Mesenchymal stem cell (in vitro differentiated cells and primary cell): ENCODE data around the gene TLN1.

ENCODE experiments used
- DNase-seq: peaks from one replicate; pipeline ENCODE4 v3.0.0-alpha.2; 2013
- H2AFZ ChIP-seq: one replicate; pipeline ENCODE4 v1.6.1; 2013; ENCODE audit warnings: low read depth, mild to moderate bottlenecking, control low read depth, inconsistent platforms, low read length, moderate library complexity
- H2AK5ac ChIP-seq: 2 replicates; pipeline ENCODE4 v1.6.1; 2013; ENCODE audit warnings: low read length, moderate library complexity, mild to moderate bottlenecking, inconsistent platforms; ENCODE audit not compliant: severe bottlenecking
- H2BK120ac ChIP-seq: one replicate; pipeline ENCODE4 v1.6.1; 2013; ENCODE audit warnings: low read depth, mild to moderate bottlenecking, inconsistent platforms, low read length, moderate library complexity
- H2BK12ac ChIP-seq, 2 experiments: one replicate each; pipeline ENCODE4 v1.6.1; 2013; ENCODE audit warnings: inconsistent platforms in 2 of 2, low read length in 2 of 2, mild to moderate bottlenecking in 2 of 2, moderate library complexity in 2 of 2, control low read depth in 1 of 2
- H2BK15ac ChIP-seq: one replicate; pipeline ENCODE4 v1.6.1; 2013; ENCODE audit warnings: mild to moderate bottlenecking, low read depth, inconsistent platforms; ENCODE audit not compliant: poor library complexity, severe bottlenecking
- H2BK5ac ChIP-seq: 2 replicates; pipeline ENCODE4 v1.6.1; 2013; ENCODE audit warnings: low read depth, mild to moderate bottlenecking, low read length, control low read depth, inconsistent platforms; ENCODE audit not compliant: poor library complexity, severe bottlenecking
- H3K14ac ChIP-seq, 2 experiments: one replicate each; pipeline ENCODE4 v1.6.1; 2013; ENCODE audit warnings: inconsistent platforms in 2 of 2, low read length in 2 of 2, control low read depth in 1 of 2, mild to moderate bottlenecking in 1 of 2, moderate library complexity in 1 of 2
- H3K18ac ChIP-seq, 2 experiments: one replicate each; pipeline ENCODE4 v1.6.1; 2013; ENCODE audit warnings: inconsistent platforms in 2 of 2, low read length in 2 of 2, control low read depth in 1 of 2, low read depth in 1 of 2, mild to moderate bottlenecking in 1 of 2
- H3K23ac ChIP-seq, 2 experiments: one replicate each; pipeline ENCODE4 v1.6.1; 2013; ENCODE audit warnings: inconsistent platforms in 2 of 2, low read length in 2 of 2, mild to moderate bottlenecking in 2 of 2, moderate library complexity in 2 of 2, control low read depth in 1 of 2
- H3K27ac ChIP-seq: 2 replicates; pipeline ENCODE4 v1.5.1; 2013; ENCODE audit warnings: mild to moderate bottlenecking, moderate library complexity, low read length, control low read depth, inconsistent platforms; ENCODE audit not compliant: poor library complexity, severe bottlenecking
- H3K27me3 ChIP-seq, 2 experiments: 2 replicates each; pipeline versions ENCODE4 v1.6.1 to v1.7.0; 2013; ENCODE audit warnings: low read length in 2 of 2, mild to moderate bottlenecking in 2 of 2, moderate library complexity in 2 of 2, control low read depth in 1 of 2, inconsistent platforms in 1 of 2; ENCODE audit not compliant: control insufficient read depth in 1 of 2, insufficient read depth in 1 of 2
- H3K36me3 ChIP-seq, 2 experiments: 2 replicates each; pipeline versions ENCODE4 v1.6.1 to v1.7.0; 2013; ENCODE audit warnings: low read length in 2 of 2, control low read depth in 1 of 2, inconsistent platforms in 1 of 2, low read depth in 1 of 2, mild to moderate bottlenecking in 1 of 2; ENCODE audit not compliant: insufficient read depth in 2 of 2, control insufficient read depth in 1 of 2
- H3K4ac ChIP-seq, 2 experiments: one replicate each; pipeline ENCODE4 v1.6.1; 2013; ENCODE audit warnings: inconsistent platforms in 2 of 2, low read length in 2 of 2, mild to moderate bottlenecking in 2 of 2, moderate library complexity in 2 of 2, control low read depth in 1 of 2, low read depth in 1 of 2
- H3K4me1 ChIP-seq: 2 replicates; pipeline ENCODE4 v1.6.1; 2013; ENCODE audit warnings: low read depth, low read length, control low read depth; ENCODE audit not compliant: control insufficient read depth, insufficient read depth
- H3K4me2 ChIP-seq: 2 replicates; pipeline ENCODE4 v1.6.1; 2013; ENCODE audit warnings: low read length, mild to moderate bottlenecking, inconsistent platforms; ENCODE audit not compliant: poor library complexity, severe bottlenecking
- H3K4me3 ChIP-seq, 2 experiments: 2 replicates each; pipeline versions ENCODE4 v1.5.1 to v1.7.0; 2013; ENCODE audit warnings: low read length in 2 of 2, mild to moderate bottlenecking in 2 of 2, control low read depth in 1 of 2, low read depth in 1 of 2; ENCODE audit not compliant: insufficient read depth in 1 of 2
- H3K79me1 ChIP-seq: replicated peaks from 2 replicates; pipeline ENCODE4 v1.6.1; 2013; ENCODE audit warnings: mild to moderate bottlenecking, control low read depth, low read length, inconsistent platforms; ENCODE audit not compliant: poor library complexity, severe bottlenecking
- H3K9ac ChIP-seq: 2 replicates; pipeline ENCODE4 v1.7.0; 2013; ENCODE audit warnings: mild to moderate bottlenecking, low read length, moderate library complexity
- H3K9me3 ChIP-seq: 2 replicates; pipeline ENCODE4 v1.7.0; 2013; ENCODE audit warnings: mild to moderate bottlenecking, low read length; ENCODE audit not compliant: control insufficient read depth
- H4K8ac ChIP-seq: one replicate; pipeline ENCODE4 v1.6.1; 2013; ENCODE audit warnings: inconsistent platforms, mild to moderate bottlenecking, low read length, moderate library complexity
- H4K91ac ChIP-seq: one replicate; pipeline ENCODE4 v1.6.1; 2013; ENCODE audit warnings: mild to moderate bottlenecking, low read length, inconsistent platforms
- WGBS: methylation state at CpG from one replicate; pipeline ENCODE4 v1.1.7; 2013; ENCODE audit warnings: mixed read lengths; 5-methylcytosine and 5-hydroxymethylcytosine counted together

TLN1 gene

GRCh38 chr9:35748858-35749514 is 17.0 kb upstream of the TLN1 start, which contains the start of the genes GBA2 and RGP1:
Gene GBA2, minus strand, starts transcription at chr9:35749228. Its CDS starts 524 bp downstream, at chr9:35748704.
Gene RGP1, plus strand, starts transcription at chr9:35749287. Its CDS starts 469 bp downstream, at chr9:35749756.
- H3K23ac ChIP-seq: no peak within 1 kb of the TSS
- H3K4me2 ChIP-seq: peak within 1 kb of the TSS; percentile 91
- H3K27me3 ChIP-seq: no peaks in the 10 kb centered on the region
- H2BK12ac ChIP-seq: peak within 1 kb of the TSS; percentile 21 to 40
- peak within 1 kb of the TSS; percentile 83 to 85 for H3K18ac ChIP-seq
- peak within 1 kb of the TSS in 1 of 2 experiments; percentile 63 for H3K14ac ChIP-seq
- H2BK15ac ChIP-seq: peak within 1 kb of the TSS; percentile 93
- H3K9ac ChIP-seq: peak within 1 kb of the TSS; percentile 93
- peaks cover 38 to 50% of the 10 kb centered on the region in 2 experiments for H3K36me3 ChIP-seq
- H2AFZ ChIP-seq: peak within 1 kb of the TSS; percentile 33
- H2BK120ac ChIP-seq: peak within 1 kb of the TSS; percentile 81
- H2BK5ac ChIP-seq: peak within 1 kb of the TSS; percentile 75
- peak within 1 kb of the TSS; percentile 86 for H4K91ac ChIP-seq
- peak within 1 kb of the TSS; percentile 61 to 72 for H3K4ac ChIP-seq
- peak; percentile 83 for DNase-seq
- under 1% methylated on average over 49 of the region's 69 CpGs for WGBS
- peak within 1 kb of the TSS; percentile 88 to 95 for H3K4me3 ChIP-seq
- peak within 1 kb of the TSS; percentile 93 for H4K8ac ChIP-seq
- peak within 1 kb of the TSS; percentile 24 for H2AK5ac ChIP-seq
- H3K79me1 ChIP-seq: peaks cover 20% of the 10 kb centered on the region
- peaks cover 26% of the 10 kb centered on the region for H3K4me1 ChIP-seq
- no peaks in the 10 kb centered on the region for H3K9me3 ChIP-seq
- H3K27ac ChIP-seq: peak within 1 kb of the TSS; percentile 68

DNA sequence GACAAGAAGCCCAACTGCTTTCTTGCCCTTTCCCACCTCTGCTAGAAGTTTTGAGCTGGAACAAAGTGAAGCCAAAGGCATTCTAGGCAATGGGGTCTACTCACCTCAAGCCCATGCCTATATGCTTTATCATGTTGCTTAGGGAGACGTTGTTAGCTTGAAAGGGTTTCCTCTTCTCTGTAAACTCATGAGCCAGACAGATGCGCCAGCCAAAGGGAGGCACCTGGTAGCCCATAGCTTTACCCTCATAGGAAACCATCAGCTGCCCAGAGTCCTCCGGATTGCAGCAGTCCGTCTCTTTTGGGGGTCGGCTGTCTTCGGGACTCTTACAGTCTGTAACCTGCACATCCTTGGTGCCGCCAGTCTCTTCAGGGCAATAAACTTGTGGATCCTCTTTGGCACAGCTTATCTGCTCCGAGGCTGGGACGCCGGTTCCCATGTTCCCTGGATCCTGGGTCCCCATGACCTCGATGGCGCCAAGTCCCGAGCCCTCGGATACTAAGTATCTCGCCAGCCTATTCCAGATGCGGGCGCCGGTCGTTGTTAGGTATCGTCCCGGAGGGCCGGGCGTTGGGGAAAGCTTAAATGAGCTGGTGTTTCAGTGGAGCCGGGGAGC is 16.4 kb upstream of the TLN1 start:
- Histone ChIP-seq H3K23ac (no peak overlapping the region), H2BK15ac (peak overlapping the region; percentile 15), H3K14ac (peak overlapping the region in 1 of 2 experiments; percentile 46), H3K4ac (peak overlapping the region in 1 of 2 experiments; percentile 72), H3K4me2 (peak overlapping the region; percentile 88), H3K9me3 (no peaks in the 10 kb centered on the region), H3K27me3 (no peaks in the 10 kb centered on the region), H3K79me1 (peaks cover 24% of the 10 kb centered on the region), H2AK5ac (no peak overlapping the region), H2AFZ (no peak overlapping the region), H3K27ac (peak overlapping the region; percentile 37), H4K8ac (no peak overlapping the region), H3K18ac (peak overlapping the region; percentile 46 to 53), H2BK5ac (no peak overlapping the region), H3K36me3 (peaks cover 36 to 50% of the 10 kb centered on the region in 2 experiments), H3K4me3 (peak overlapping the region; percentile 88 to 95), H3K9ac (peak overlapping the region; percentile 93), H3K4me1 (peaks cover 20% of the 10 kb centered on the region), H2BK120ac (no peak overlapping the region), H2BK12ac (peak overlapping the region in 1 of 2 experiments; percentile 15), H4K91ac (no peak overlapping the region)
- peak; percentile 29 for DNase-seq
- under 1% methylated on average over 24 of the region's 24 CpGs for WGBS

DNA sequence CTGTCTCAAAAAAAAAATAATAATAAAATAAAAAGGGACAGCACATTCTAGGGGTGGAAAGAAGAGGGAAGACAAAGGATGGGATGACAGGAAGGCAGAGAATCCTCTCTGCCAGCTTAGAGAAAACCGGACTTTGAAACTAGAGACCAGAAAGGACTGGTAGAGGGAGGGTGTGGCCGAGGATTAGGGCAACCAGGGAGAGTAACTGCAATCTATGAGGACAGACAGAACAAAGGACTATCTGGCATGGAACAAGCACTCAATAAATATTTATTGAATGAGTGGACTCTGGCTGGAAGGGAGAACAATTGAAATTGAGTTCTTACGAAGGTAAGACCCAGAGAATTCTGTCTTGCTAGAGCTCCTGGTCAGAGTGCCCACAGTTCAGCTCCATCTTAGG is 14.6 kb upstream of the TLN1 start:
- Histone ChIP-seq H3K27ac (no peak overlapping the region), H2BK12ac (no peak overlapping the region), H3K4ac (no peak overlapping the region), H3K18ac (no peak overlapping the region), H2BK15ac (no peak overlapping the region), H3K9ac (peak overlapping the region; percentile 93), H3K14ac (no peak overlapping the region), H2BK120ac (no peak overlapping the region), H3K27me3 (no peaks in the 10 kb centered on the region), H3K9me3 (no peaks in the 10 kb centered on the region), H3K4me2 (peak overlapping the region; percentile 88), H2AK5ac (no peak overlapping the region), H3K4me1 (peaks cover 16% of the 10 kb centered on the region), H4K8ac (no peak overlapping the region), H3K79me1 (peaks cover 28% of the 10 kb centered on the region), H2BK5ac (no peak overlapping the region), H4K91ac (no peak overlapping the region), H3K23ac (no peak overlapping the region), H3K4me3 (peak overlapping the region in 1 of 2 experiments; percentile 95), H2AFZ (no peak overlapping the region), H3K36me3 (peaks cover 28 to 50% of the 10 kb centered on the region in 2 experiments)
- 83% methylated on average over 3 of the region's 3 CpGs for WGBS
- DNase-seq: no peak

DNA sequence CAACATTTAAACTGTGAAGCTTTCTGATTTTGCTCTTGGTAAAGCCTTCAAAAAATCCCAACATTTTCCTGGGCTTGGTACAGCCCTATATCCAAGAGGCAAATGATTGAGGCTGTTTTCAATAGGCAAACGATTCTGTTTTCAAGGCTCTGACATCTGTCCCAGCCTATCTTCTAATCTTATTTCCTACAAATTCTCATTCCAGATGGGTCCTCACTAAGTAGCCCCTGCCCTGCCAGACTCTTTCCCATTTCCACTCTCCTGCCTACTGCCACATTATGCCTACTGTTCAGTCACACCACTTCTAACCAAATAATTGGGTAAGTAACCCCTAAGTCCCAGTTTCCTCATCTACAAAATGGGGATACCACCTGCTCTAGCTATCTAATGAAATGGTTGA is 13.6 kb upstream of the TLN1 start:
- Histone ChIP-seq H3K9me3 (no peaks in the 10 kb centered on the region), H3K27ac (no peak overlapping the region), H3K23ac (no peak overlapping the region), H3K4me3 (peak overlapping the region in 1 of 2 experiments; percentile 95), H4K8ac (no peak overlapping the region), H3K18ac (no peak overlapping the region), H3K14ac (no peak overlapping the region), H3K9ac (no peak overlapping the region), H2AK5ac (no peak overlapping the region), H2AFZ (no peak overlapping the region), H3K79me1 (peaks cover 26% of the 10 kb centered on the region), H2BK12ac (no peak overlapping the region), H3K27me3 (no peaks in the 10 kb centered on the region), H3K4me1 (peaks cover 15% of the 10 kb centered on the region), H4K91ac (no peak overlapping the region), H3K36me3 (peaks cover 27 to 46% of the 10 kb centered on the region in 2 experiments), H3K4ac (no peak overlapping the region), H3K4me2 (no peak overlapping the region), H2BK15ac (no peak overlapping the region), H2BK5ac (no peak overlapping the region), H2BK120ac (no peak overlapping the region)
- 86% methylated on average over 1 of the region's 1 CpG for WGBS
- DNase-seq: no peak
